Neural progenitor cell (in vitro differentiated cells): Measurements from ENCODE around the gene WDSUB1.

Experiments used
- EZH2phosphoT487 ChIP-seq: fragments of 200-600 bp; sonication (generic); IDR thresholded peaks from 2 replicates; pipeline ENCODE4 v1.6.1; 2017; ENCODE audit warnings: antibody characterized with exemption
- TF ChIP-seq, protein P1 (sequence below): fragments of 200-600 bp; sonication (generic); IDR thresholded peaks from 2 replicates; pipeline ENCODE4 v1.5.1; 2017; ENCODE audit warnings: antibody characterized with exemption, mild to moderate bottlenecking

DNA sequence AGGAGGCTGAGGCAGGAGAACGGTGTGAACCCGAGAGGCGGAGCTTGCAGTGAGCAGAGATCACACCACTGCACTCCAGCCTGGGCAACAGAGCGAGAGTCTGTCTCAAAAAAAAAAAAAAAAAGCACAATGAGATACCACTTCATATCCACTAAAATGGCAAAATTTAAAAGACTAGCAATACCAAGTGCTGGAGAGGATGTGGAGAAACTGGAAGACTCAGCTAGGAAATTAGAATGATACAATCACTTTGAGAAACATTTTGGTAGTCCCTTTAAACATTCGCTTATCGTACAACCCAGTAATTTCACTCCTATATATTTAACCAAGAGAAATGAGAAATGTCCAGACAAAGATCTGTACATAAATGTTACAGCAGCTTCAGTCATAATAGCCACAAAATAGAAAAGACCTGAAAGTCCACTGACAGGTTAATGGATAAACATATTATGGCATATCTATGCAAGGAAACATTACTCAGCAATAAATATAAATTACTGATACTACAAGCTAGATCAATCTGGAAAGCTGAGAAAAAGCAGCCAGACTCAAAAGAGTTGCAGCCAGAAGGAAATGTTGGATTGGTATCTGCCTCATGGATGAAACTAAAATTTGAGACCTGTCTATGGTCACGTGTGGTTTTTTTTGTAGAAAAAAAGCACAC, 40.0 kb downstream of the WDSUB1 start:
- TF ChIP-seq, protein P1, sequence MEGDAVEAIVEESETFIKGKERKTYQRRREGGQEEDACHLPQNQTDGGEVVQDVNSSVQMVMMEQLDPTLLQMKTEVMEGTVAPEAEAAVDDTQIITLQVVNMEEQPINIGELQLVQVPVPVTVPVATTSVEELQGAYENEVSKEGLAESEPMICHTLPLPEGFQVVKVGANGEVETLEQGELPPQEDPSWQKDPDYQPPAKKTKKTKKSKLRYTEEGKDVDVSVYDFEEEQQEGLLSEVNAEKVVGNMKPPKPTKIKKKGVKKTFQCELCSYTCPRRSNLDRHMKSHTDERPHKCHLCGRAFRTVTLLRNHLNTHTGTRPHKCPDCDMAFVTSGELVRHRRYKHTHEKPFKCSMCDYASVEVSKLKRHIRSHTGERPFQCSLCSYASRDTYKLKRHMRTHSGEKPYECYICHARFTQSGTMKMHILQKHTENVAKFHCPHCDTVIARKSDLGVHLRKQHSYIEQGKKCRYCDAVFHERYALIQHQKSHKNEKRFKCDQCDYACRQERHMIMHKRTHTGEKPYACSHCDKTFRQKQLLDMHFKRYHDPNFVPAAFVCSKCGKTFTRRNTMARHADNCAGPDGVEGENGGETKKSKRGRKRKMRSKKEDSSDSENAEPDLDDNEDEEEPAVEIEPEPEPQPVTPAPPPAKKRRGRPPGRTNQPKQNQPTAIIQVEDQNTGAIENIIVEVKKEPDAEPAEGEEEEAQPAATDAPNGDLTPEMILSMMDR, result no peak
- TF ChIP-seq EZH2phosphoT487, result no peak
